ENCODE measurements around the gene OR8K1. TPM values are rescaled to one million over a fixed set of nuclear protein-coding genes. Genes with fewer than 3 reads are reported as not detected.

Gene OR8K1
- total and polyA plus RNA-seq, 8 donors: not detected

DNA sequence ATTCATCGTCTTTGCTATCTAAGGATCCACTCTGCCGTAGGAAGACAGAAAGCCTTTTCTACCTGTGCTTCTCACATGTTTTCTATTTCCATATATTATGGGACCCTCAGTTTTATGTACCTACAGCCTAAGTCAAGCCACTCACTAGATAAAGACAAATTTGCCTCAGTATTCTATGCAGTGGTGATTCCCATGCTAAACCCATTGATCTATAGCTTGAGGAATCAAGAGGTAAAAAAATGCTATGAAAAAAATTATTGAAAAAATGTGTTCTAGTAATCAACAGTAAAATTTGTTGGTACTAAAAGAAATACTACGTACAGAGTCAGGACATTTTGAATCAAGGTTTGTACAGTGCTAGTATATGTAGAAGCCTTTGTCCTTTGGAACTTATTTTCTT is 48.5 kb downstream of the OR8K1 start:
- Histone ChIP-seq H3K36me3 (no peaks in the 10 kb centered on the region), H3K4me3 (no peak overlapping the region), H3K27ac (no peak overlapping the region), H3K4me1 (no peaks in the 10 kb centered on the region), H3K9me3 (no peaks in the 10 kb centered on the region), H3K27me3 (no peaks in the 10 kb centered on the region)
- ATAC-seq (no peak), FAIRE-seq (no peak), DNase-seq (no peak)
- intact Hi-C loops (cut with DNase I): no loop called here
- 64 to 74% methylated on average over 3 of the region's 3 CpGs for WGBS, 2 donors
- no peak for TF ChIP-seq CTCF (IDR thresholded peaks at IDR 0.05)

GRCh38 chr11:56396047-56396446 is 50.2 kb downstream of the OR8K1 start:
- intact Hi-C loops (cut with DNase I): no loop called here
- WGBS, 2 donors: 45 to 53% methylated on average over 3 of the region's 3 CpGs
- no peaks in the 10 kb centered on the region for H3K9me3 ChIP-seq
- no peak for DNase-seq
- no peaks in the 10 kb centered on the region for H3K27me3 ChIP-seq
- TF ChIP-seq CTCF (IDR thresholded peaks at IDR 0.05): no peak
- H3K36me3 ChIP-seq: no peaks in the 10 kb centered on the region
- no peak for ATAC-seq
- no peak for FAIRE-seq
- H3K4me1 ChIP-seq: no peaks in the 10 kb centered on the region
- no peak overlapping the region for H3K27ac ChIP-seq
- no peak overlapping the region for H3K4me3 ChIP-seq

Other genes starting within 250 kb of the OR8K1 start
- not detected for gene OR8H2, start 242.4 kb upstream of the OR8K1 start, total RNA-seq
- gene OR8H2, start 242.4 kb upstream of the OR8K1 start, polyA plus RNA-seq: not detected
- gene OR8H3, start 223.7 kb upstream of the OR8K1 start, total RNA-seq: not detected
- gene OR8H3, start 223.7 kb upstream of the OR8K1 start, polyA plus RNA-seq: not detected
- gene OR8J3, start 205.8 kb upstream of the OR8K1 start, total RNA-seq: not detected
- gene OR8J3, start 205.8 kb upstream of the OR8K1 start, polyA plus RNA-seq: not detected
- not detected for gene OR8K5, start 185.7 kb upstream of the OR8K1 start, total RNA-seq
- not detected for gene OR8K5, start 185.7 kb upstream of the OR8K1 start, polyA plus RNA-seq
- not detected for gene OR5J2, start 169.4 kb upstream of the OR8K1 start, total RNA-seq
- not detected for gene OR5J2, start 169.4 kb upstream of the OR8K1 start, polyA plus RNA-seq
- gene OR5T2, start 111.8 kb upstream of the OR8K1 start, total RNA-seq: not detected
- gene OR5T2, start 111.8 kb upstream of the OR8K1 start, polyA plus RNA-seq: not detected
- not detected for gene OR5T3, start 93.8 kb upstream of the OR8K1 start, total RNA-seq
- gene OR5T3, start 93.8 kb upstream of the OR8K1 start, polyA plus RNA-seq: not detected
- gene OR5T1, start 71.9 kb upstream of the OR8K1 start, total RNA-seq: not detected
- not detected for gene OR5T1, start 71.9 kb upstream of the OR8K1 start, polyA plus RNA-seq
- gene OR8H1, start 53.8 kb upstream of the OR8K1 start, total RNA-seq: not detected
- not detected for gene OR8H1, start 53.8 kb upstream of the OR8K1 start, polyA plus RNA-seq
- not detected for gene OR8K3, start 30.9 kb upstream of the OR8K1 start, total RNA-seq
- gene OR8K3, start 30.9 kb upstream of the OR8K1 start, polyA plus RNA-seq: not detected
- not detected for gene OR8J1, start 8.3 kb downstream of the OR8K1 start, total RNA-seq
- gene OR8J1, start 8.3 kb downstream of the OR8K1 start, polyA plus RNA-seq: not detected
- gene OR8U1, start 29.6 kb downstream of the OR8K1 start, total RNA-seq: not detected
- under 1 TPM in 1 of 2 donors, not detected in 1; 0.09 TPM for gene OR8U1, start 29.6 kb downstream of the OR8K1 start, polyA plus RNA-seq
- gene OR5AL1, start 66.7 kb downstream of the OR8K1 start, total RNA-seq: not detected
- gene OR5AL1, start 66.7 kb downstream of the OR8K1 start, polyA plus RNA-seq: not detected
- not detected for gene OR5M3, start 127.3 kb downstream of the OR8K1 start, total RNA-seq
- not detected for gene OR5M3, start 127.3 kb downstream of the OR8K1 start, polyA plus RNA-seq
- not detected for gene OR5M8, start 145.3 kb downstream of the OR8K1 start, total RNA-seq
- not detected for gene OR5M8, start 145.3 kb downstream of the OR8K1 start, polyA plus RNA-seq
- gene OR5M11, start 197.2 kb downstream of the OR8K1 start, total RNA-seq: not detected
- gene OR5M11, start 197.2 kb downstream of the OR8K1 start, polyA plus RNA-seq: not detected
- gene OR5M10, start 231.7 kb downstream of the OR8K1 start, total RNA-seq: not detected
- gene OR5M10, start 231.7 kb downstream of the OR8K1 start, polyA plus RNA-seq: not detected

All from pancreas (tissue), 10 donors.